Muscle layer of duodenum (tissue), 2 donors: ENCODE data around the gene IFRD2.
"Not testable (repeated sequence)": the region's sequence is repeated elsewhere in the genome, so short reads cannot be mapped to it uniquely, and the experiment has no call there.

ENCODE experiments used
- H3K27ac ChIP-seq: one replicate; pipeline ENCODE4 v1.7.0; 2013; ENCODE audit warnings: mild to moderate bottlenecking, low read length
- H3K27me3 ChIP-seq: one replicate; pipeline ENCODE4 v1.7.0; 2013; ENCODE audit warnings: low read depth, mild to moderate bottlenecking, control low read depth, low read length
- H3K36me3 ChIP-seq, 2 donors: one replicate each; pipeline ENCODE4 v1.7.0; 2013; ENCODE audit warnings: low read length in 2 of 2, control low read depth in 1 of 2, mild to moderate bottlenecking in 1 of 2; ENCODE audit not compliant: insufficient read depth in 2 of 2, control insufficient read depth in 1 of 2
- H3K4me1 ChIP-seq, 2 donors: one replicate each; pipeline ENCODE4 v1.7.0; 2013; ENCODE audit warnings: low read length in 2 of 2, mild to moderate bottlenecking in 2 of 2, control low read depth in 1 of 2, moderate library complexity in 1 of 2; ENCODE audit not compliant: insufficient read depth in 2 of 2, control insufficient read depth in 1 of 2
- H3K4me3 ChIP-seq, 2 donors: one replicate each; pipeline ENCODE4 v1.7.0; 2013; ENCODE audit warnings: low read length in 2 of 2, low read depth in 1 of 2, mild to moderate bottlenecking in 1 of 2
- H3K9me3 ChIP-seq, 2 donors: one replicate each; pipeline ENCODE4 v1.7.0; 2013; ENCODE audit warnings: low read length in 2 of 2, control low read depth in 1 of 2, mild to moderate bottlenecking in 1 of 2; ENCODE audit not compliant: control insufficient read depth in 1 of 2
- donor health status: healthy.

Gene IFRD2

GRCh38 chr3:50275141-50275995 is 16.9 kb downstream of the IFRD2 start:
- Histone ChIP-seq H3K36me3 (peaks cover 0 to 3% of the 10 kb centered on the region in 2 donors), H3K27ac (no peak overlapping the region)

GRCh38 chr3:50274371-50275104 is 17.7 kb downstream of the IFRD2 start:
- H3K4me1 ChIP-seq = peaks cover 5 to 38% of the 10 kb centered on the region in 2 donors

More at GRCh38 chr3:50275141-50275995, 16.9 kb downstream of the IFRD2 start:
- Histone ChIP-seq H3K9me3 (no peaks in the 10 kb centered on the region), H3K27me3 (peaks cover 4% of the 10 kb centered on the region), H3K4me3 (no peak overlapping the region), H3K4me1 (peaks cover 5 to 38% of the 10 kb centered on the region in 2 donors)

GRCh38 chr3:50273689-50274065 is 18.6 kb downstream of the IFRD2 start:
- Histone ChIP-seq H3K27ac (no peak overlapping the region), H3K36me3 (peaks cover 0 to 3% of the 10 kb centered on the region in 2 donors), H3K9me3 (no peaks in the 10 kb centered on the region), H3K27me3 (peaks cover 4% of the 10 kb centered on the region), H3K4me1 (peaks cover 6 to 36% of the 10 kb centered on the region in 2 donors), H3K4me3 (peak overlapping the region in 1 of 2 donors; percentile 54)

More at GRCh38 chr3:50274371-50275104, 17.7 kb downstream of the IFRD2 start:
- Histone ChIP-seq H3K4me3 (no peak overlapping the region), H3K9me3 (no peaks in the 10 kb centered on the region), H3K27ac (no peak overlapping the region), H3K27me3 (peaks cover 4% of the 10 kb centered on the region), H3K36me3 (peaks cover 0 to 3% of the 10 kb centered on the region in 2 donors)

- Histone ChIP-seq H3K36me3 (peaks cover 0 to 3% of the 10 kb centered on the region in 2 donors), H3K9me3 (no peaks in the 10 kb centered on the region), H3K4me3 (peak overlapping the region; percentile 44 to 54), H3K4me1 (peaks cover 11 to 36% of the 10 kb centered on the region in 2 donors), H3K27me3 (peaks cover 4% of the 10 kb centered on the region), H3K27ac (no peak overlapping the region)
Observed at GRCh38 chr3:50272911-50273688, 19.1 kb downstream of the IFRD2 start.

- not testable (repeated sequence) for H3K27ac ChIP-seq, H3K9me3 ChIP-seq, H3K36me3 ChIP-seq, H3K4me3 ChIP-seq, H3K27me3 ChIP-seq
- peaks cover 12 to 41% of the 10 kb centered on the region in 2 donors for H3K4me1 ChIP-seq
Observed at GRCh38 chr3:50272538-50272910, 19.7 kb downstream of the IFRD2 start.

GRCh38 chr3:50271314-50271936 is 20.8 kb downstream of the IFRD2 start:
- Histone ChIP-seq H3K36me3 (peaks cover 0 to 3% of the 10 kb centered on the region in 2 donors), H3K27me3 (peaks cover 4% of the 10 kb centered on the region), H3K4me1 (peaks cover 18 to 47% of the 10 kb centered on the region in 2 donors), H3K9me3 (no peaks in the 10 kb centered on the region), H3K4me3 (peak overlapping the region in 1 of 2 donors; percentile 29), H3K27ac (peak overlapping the region; percentile 36)

GRCh38 chr3:50270422-50271224 is 21.6 kb downstream of the IFRD2 start:
- Histone ChIP-seq H3K4me3 (peak overlapping the region; percentile 59), H3K27me3 (peaks cover 4% of the 10 kb centered on the region), H3K4me1 (peaks cover 23 to 55% of the 10 kb centered on the region in 2 donors), H3K9me3 (no peaks in the 10 kb centered on the region), H3K36me3 (peaks cover 0 to 2% of the 10 kb centered on the region in 2 donors), H3K27ac (peak overlapping the region; percentile 93)

- Histone ChIP-seq H3K9me3 (no peaks in the 10 kb centered on the region), H3K36me3 (no peaks in the 10 kb centered on the region), H3K4me1 (peaks cover 29 to 56% of the 10 kb centered on the region in 2 donors), H3K27ac (peak overlapping the region; percentile 93), H3K27me3 (peaks cover 1% of the 10 kb centered on the region), H3K4me3 (peak overlapping the region; percentile 59)
Observed at GRCh38 chr3:50269977-50270413, 22.2 kb downstream of the IFRD2 start.

- Histone ChIP-seq H3K27me3 (no peaks in the 10 kb centered on the region), H3K4me1 (peaks cover 32 to 54% of the 10 kb centered on the region in 2 donors), H3K4me3 (peak overlapping the region; percentile 59), H3K36me3 (no peaks in the 10 kb centered on the region), H3K9me3 (no peaks in the 10 kb centered on the region), H3K27ac (peak overlapping the region; percentile 93)
Observed at GRCh38 chr3:50269460-50269859, 22.8 kb downstream of the IFRD2 start.
